Prostate gland (tissue), 2 donors: ENCODE measurements around the gene PLK4. TPM values are rescaled to one million over a fixed set of nuclear protein-coding genes. Genes with fewer than 3 reads are reported as not detected.

Experiments used
- DNase-seq: peaks from one replicate; pipeline ENCODE4 v3.0.0-alpha.2; 2019; ENCODE audit warnings: low spot score
- H3K27ac ChIP-seq, 2 donors: fragments of 200-600 bp; sonication (generic); 2 replicates each; pipeline ENCODE4 v1.5.1; 2017 to 2019
- H3K27me3 ChIP-seq: fragments of 200-600 bp; sonication (generic); replicated peaks from 2 replicates; pipeline ENCODE4 v1.5.1; 2019; ENCODE audit not compliant: insufficient read depth
- H3K36me3 ChIP-seq, 2 donors: fragments of 200-600 bp; sonication (generic); 1 replicate in 1 of 2; 2 replicates in 1 of 2; pipeline versions ENCODE4 v1.5.1 to v1.8.1; 2017 to 2019
- H3K4me1 ChIP-seq: fragments of 200-600 bp; sonication (generic); replicated peaks from 2 replicates; pipeline ENCODE4 v1.5.1; 2019
- H3K4me3 ChIP-seq, 2 donors: fragments of 200-600 bp; sonication (generic); 2 replicates each; pipeline ENCODE4 v1.5.1; 2017 to 2019
- H3K9me3 ChIP-seq: fragments of 200-600 bp; sonication (generic); 2 replicates; pipeline ENCODE4 v1.5.1; 2017
- CTCF ChIP-seq, 4 experiments: fragments of 200-600 bp in 2 of 4; fragments of 450-650 bp in 2 of 4; sonication (generic) in 2 of 4; IDR thresholded peaks; 1 replicate in 3 of 4; 2 replicates in 1 of 4; pipeline ENCODE4 v1.5.1; 2016 to 2019; ENCODE audit warnings: antibody characterized with exemption in 4 of 4, mild to moderate bottlenecking in 2 of 4, moderate library complexity in 2 of 4
- POLR2A ChIP-seq: fragments of 450-650 bp; IDR thresholded peaks from one replicate; pipeline ENCODE4 v1.6.1; 2016; ENCODE audit warnings: antibody characterized with exemption, mild to moderate bottlenecking
- POLR2AphosphoS5 ChIP-seq: sonication (generic); formaldehyde crosslinking; IDR thresholded peaks from one replicate; pipeline ENCODE4 v1.6.1; 2017; ENCODE audit warnings: antibody characterized with exemption
- WGBS: methylation state at CpG from one replicate; pipeline ENCODE4 v1.1.5; 2018; 5-methylcytosine and 5-hydroxymethylcytosine counted together
- intact Hi-C: fragments of 100-400 bp; cut with DNase I; formaldehyde crosslinking; loops from one replicate; pipeline ENCODE4 v1.14.2; 2022
- total RNA-seq, 2 donors: library from RNA; depleted of rRNA; stranded (reverse); fragments of >200 nt; gene quantifications; one replicate each; pipeline ENCODE4 v1.1.0, GENCODE V29; 2016

PLK4 gene
- 10 to 100 TPM in 1 of 2 donors, 1 to 10 TPM in 1; 6.8 to 14.6 TPM for total RNA-seq

GRCh38 chr4:127880763-127881562, at the start of gene PLK4:
Gene PLK4 (plus strand): TSS chr4:127880893. CDS start chr4:127881135, 242 bp downstream.
- Histone ChIP-seq H3K36me3 (no peaks in the 10 kb centered on the region), H3K4me1 (no peaks in the 10 kb centered on the region), H3K9me3 (no peaks in the 10 kb centered on the region), H3K27me3 (no peaks in the 10 kb centered on the region), H3K4me3 (peak within 1 kb of the TSS; percentile 67 to 75), H3K27ac (peak within 1 kb of the TSS; percentile 84 to 87)
- TF ChIP-seq CTCF (IDR thresholded peaks at IDR 0.05) (no peak), POLR2A (peak; percentile 78), POLR2AphosphoS5 (peak; percentile 93)
- intact Hi-C loops = loop anchor here (5.0 kb wide), 1 partner anchor 99 kb away; the partner anchor contains the start of gene HSPA4L
- under 1% methylated on average over 70 of the region's 70 CpGs for WGBS
- peak; percentile 95 for DNase-seq

DNA sequence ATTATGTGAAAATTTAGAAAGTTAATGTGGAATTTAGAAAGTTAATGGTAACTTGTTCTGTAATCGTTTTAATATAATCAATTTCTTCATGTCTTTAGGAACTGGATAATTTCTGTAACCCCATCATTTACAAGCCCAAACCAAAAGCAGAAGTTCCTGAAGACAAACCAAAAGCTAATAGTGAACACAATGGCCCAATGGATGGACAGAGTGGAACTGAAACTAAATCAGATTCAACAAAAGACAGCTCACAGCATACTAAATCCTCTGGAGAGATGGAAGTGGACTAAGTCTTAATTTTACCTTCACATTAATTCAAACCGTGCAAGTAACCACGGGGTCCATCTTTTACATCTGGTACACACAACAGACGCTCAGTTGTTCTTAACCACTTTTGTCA, 48.1 kb upstream of the PLK4 start:
- H3K9me3 ChIP-seq = no peaks in the 10 kb centered on the region
- no peak for TF ChIP-seq POLR2A
- TF ChIP-seq CTCF (IDR thresholded peaks at IDR 0.05) = no peak
- TF ChIP-seq POLR2AphosphoS5 = no peak
- 90% methylated on average over 4 of the region's 4 CpGs for WGBS

DNA sequence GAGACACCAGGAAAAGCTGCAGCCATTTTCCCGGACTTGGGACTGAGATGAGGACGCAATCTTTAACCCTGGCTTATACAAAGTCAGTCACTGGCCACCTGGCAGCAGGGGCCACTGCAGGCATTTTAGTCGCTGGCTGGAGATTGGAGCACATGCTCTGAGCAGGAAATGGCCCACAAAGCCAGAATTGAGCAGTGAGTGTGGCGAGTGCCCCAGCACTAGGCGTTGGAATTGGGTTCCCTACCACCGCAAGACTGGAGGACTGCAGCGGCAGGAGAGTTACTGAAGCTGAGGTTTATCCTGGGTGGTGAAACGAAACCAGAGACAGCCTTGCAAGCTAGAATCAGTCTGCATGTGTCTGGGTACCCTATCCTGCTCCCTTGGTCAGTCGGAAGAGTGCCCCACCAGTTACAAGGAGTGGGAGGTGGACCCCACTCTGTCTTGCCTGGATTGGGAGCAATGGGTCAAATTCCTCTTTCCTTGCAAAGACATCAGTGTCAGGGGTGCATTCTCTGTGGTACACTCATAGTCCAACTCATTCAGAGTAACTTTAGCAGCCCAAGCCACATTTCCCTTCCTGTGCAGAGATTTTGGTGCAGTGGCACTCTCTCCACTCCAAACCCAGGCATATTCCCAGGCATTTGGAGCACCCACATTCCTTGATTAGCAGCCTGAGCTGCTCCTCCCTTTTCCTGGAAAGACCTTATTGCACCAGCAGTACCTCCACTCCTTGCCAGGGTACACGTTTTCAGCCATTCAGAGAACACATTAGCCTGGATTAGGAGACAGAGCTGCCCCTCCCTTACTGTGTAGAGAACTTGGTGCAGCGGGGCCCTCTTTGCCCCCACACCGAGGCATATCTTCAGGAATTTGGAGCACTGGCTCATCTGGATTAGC, 36.7 kb upstream of the PLK4 start:
- Histone ChIP-seq H3K36me3 (no peaks in the 10 kb centered on the region), H3K9me3 (no peaks in the 10 kb centered on the region), H3K4me1 (no peaks in the 10 kb centered on the region), H3K4me3 (no peak overlapping the region), H3K27ac (no peak overlapping the region), H3K27me3 (no peaks in the 10 kb centered on the region)
- intact Hi-C loops = no loop called here
- no peak for TF ChIP-seq CTCF (IDR thresholded peaks at IDR 0.05)
- TF ChIP-seq POLR2A = no peak
- TF ChIP-seq POLR2AphosphoS5 = no peak
- DNase-seq = no peak
- WGBS = 94% methylated on average over 12 of the region's 12 CpGs

More for the DNA sequence above, 48.1 kb upstream of the PLK4 start:
- Histone ChIP-seq H3K36me3 (no peaks in the 10 kb centered on the region), H3K27ac (no peak overlapping the region), H3K27me3 (no peaks in the 10 kb centered on the region), H3K4me1 (no peaks in the 10 kb centered on the region), H3K4me3 (no peak overlapping the region)
- intact Hi-C loops = no loop called here
- no peak for DNase-seq

DNA sequence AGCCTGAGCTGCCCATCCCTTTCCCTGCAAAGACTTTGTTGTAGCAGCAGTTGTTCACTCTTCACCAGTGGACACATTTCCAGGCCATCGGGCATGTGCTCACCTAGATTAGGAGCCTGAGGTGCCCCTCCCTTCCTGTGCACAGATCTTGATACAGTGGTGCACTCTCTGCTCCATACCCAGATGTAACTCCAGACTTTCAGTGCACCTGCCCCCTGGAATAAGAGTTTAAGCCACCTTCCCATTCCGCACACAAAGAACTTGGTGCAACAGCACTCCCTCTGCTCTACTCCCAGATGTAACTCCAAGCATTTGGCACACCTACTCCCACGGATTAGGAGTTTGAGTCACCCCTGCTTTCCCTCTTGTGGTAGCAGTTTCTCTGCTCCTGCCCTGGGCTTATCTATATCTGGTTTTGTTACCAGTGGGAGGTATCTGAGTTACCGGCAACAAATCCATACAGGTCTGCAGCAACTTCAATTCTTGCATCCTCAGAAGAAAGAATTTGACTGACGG, 36.0 kb upstream of the PLK4 start:
- WGBS = 94% methylated on average over 5 of the region's 5 CpGs
- Histone ChIP-seq H3K4me1 (no peaks in the 10 kb centered on the region), H3K36me3 (no peaks in the 10 kb centered on the region), H3K27ac (no peak overlapping the region), H3K9me3 (no peaks in the 10 kb centered on the region), H3K4me3 (no peak overlapping the region), H3K27me3 (no peaks in the 10 kb centered on the region)
- TF ChIP-seq POLR2A = no peak
- no peak for TF ChIP-seq CTCF (IDR thresholded peaks at IDR 0.05)
- TF ChIP-seq POLR2AphosphoS5 = no peak
- DNase-seq = no peak
- intact Hi-C loops = no loop called here
